Smooth muscle cell (in vitro differentiated cells): ENCODE data around the gene TINCR. TPM values are rescaled to one million over a fixed set of nuclear protein-coding genes. Genes with fewer than 3 reads are reported as not detected.
"Not testable (repeated sequence)": the region's sequence is repeated elsewhere in the genome, so short reads cannot be mapped to it uniquely, and the experiment has no call there.

ENCODE experiments used
- DNase-seq: peaks from one replicate; lab custom pipeline; 2025; ENCODE audit not compliant: unreplicated experiment; lab: John Stamatoyannopoulos, UW
- H2AFZ ChIP-seq: fragments of 200-600 bp; sonication (generic); 2 replicates; pipeline ENCODE4 v1.6.0; 2016; ENCODE audit warnings: antibody characterized with exemption, low read depth, mild to moderate bottlenecking
- H3F3A ChIP-seq: fragments of 200-600 bp; sonication (generic); 2 replicates; pipeline ENCODE4 v1.6.0; 2017; ENCODE audit warnings: antibody characterized with exemption, low read depth
- H3K27ac ChIP-seq: fragments of 200-600 bp; sonication (generic); 2 replicates; pipeline ENCODE4 v1.5.1; 2016; ENCODE audit warnings: low read depth, mild to moderate bottlenecking
- H3K27me3 ChIP-seq: fragments of 200-600 bp; sonication (generic); 2 replicates; pipeline ENCODE4 v1.6.1; 2016; ENCODE audit warnings: low read depth, mild to moderate bottlenecking
- H3K36me3 ChIP-seq: fragments of 200-600 bp; sonication (generic); 2 replicates; pipeline ENCODE4 v1.5.1; 2016; ENCODE audit warnings: low read depth
- H3K4me1 ChIP-seq: fragments of 200-600 bp; sonication (generic); 2 replicates; pipeline ENCODE4 v1.5.1; 2016; ENCODE audit warnings: low read depth
- H3K4me2 ChIP-seq: fragments of 200-600 bp; sonication (generic); 2 replicates; pipeline ENCODE4 v1.6.0; 2016; ENCODE audit warnings: mild to moderate bottlenecking
- H3K4me3 ChIP-seq: fragments of 200-600 bp; sonication (generic); 2 replicates; pipeline ENCODE4 v1.5.1; 2016; ENCODE audit warnings: mild to moderate bottlenecking
- H3K79me2 ChIP-seq: fragments of 200-600 bp; sonication (generic); 2 replicates; pipeline ENCODE4 v1.6.0; 2016; ENCODE audit warnings: low read depth, mild to moderate bottlenecking
- H3K9ac ChIP-seq: fragments of 200-600 bp; sonication (generic); 2 replicates; pipeline ENCODE4 v1.6.0; 2016; ENCODE audit warnings: low read depth
- H3K9me3 ChIP-seq: fragments of 200-600 bp; sonication (generic); replicated peaks from 2 replicates; pipeline ENCODE4 v1.5.1; 2016; ENCODE audit warnings: low read depth
- H4K20me1 ChIP-seq: fragments of 200-600 bp; sonication (generic); 2 replicates; pipeline ENCODE4 v1.6.0; 2016; ENCODE audit warnings: low read depth
- CTCF ChIP-seq: fragments of 200-600 bp; sonication (generic); IDR thresholded peaks from 2 replicates; pipeline ENCODE4 v1.5.1; 2017; ENCODE audit warnings: borderline replicate concordance, mild to moderate bottlenecking, antibody characterized with exemption; ENCODE audit not compliant: insufficient read depth, poor library complexity, severe bottlenecking
- WGBS: methylation state at CpG from one replicate; pipeline ENCODE4 v1.1.7; 2016; ENCODE audit warnings: low lambda C conversion rate; 5-methylcytosine and 5-hydroxymethylcytosine counted together
- polyA plus RNA-seq: library from polyadenylated mRNA; unstranded; fragments of >200 nt; fragmentation: Nextera tagmentation; extraction: Ambion mirVana; gene quantifications from 2 replicates; pipeline ENCODE4 v1.2.1, GENCODE V29; 2016
- total RNA-seq: library from RNA; depleted of rRNA; stranded (reverse); fragments of >200 nt; gene quantifications from 2 replicates; pipeline ENCODE4 v1.2.3, GENCODE V29; 2014

Gene TINCR
- total and polyA plus RNA-seq, 2 experiments from 2014 or later = 2.2 to 2.9 TPM

DNA sequence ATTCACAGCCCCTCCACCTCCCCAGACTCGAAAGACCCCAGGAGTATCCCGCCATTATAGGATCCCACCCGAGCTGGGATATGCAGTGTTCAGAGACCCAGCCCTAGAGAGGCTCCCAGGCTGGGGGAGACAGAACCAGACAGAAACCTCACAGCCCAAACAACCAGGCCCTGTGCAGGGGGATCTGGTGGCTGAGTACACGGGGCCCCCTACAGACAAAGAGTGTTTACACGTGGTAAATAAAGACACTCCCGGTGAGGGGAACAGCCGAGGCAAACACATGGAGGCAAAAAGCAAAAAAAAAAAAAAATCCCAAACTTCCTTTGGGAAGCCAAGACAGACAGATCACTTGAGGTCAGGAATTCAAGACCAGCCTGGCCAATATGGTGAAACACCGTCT is 25.1 kb downstream of the TINCR start:
- no peak for TF ChIP-seq CTCF
- WGBS = 56% methylated on average over 8 of the region's 8 CpGs
- H3K27ac ChIP-seq = no peak overlapping the region
- H3F3A ChIP-seq = no peaks in the 10 kb centered on the region
- DNase-seq = no peak
- H3K9me3 ChIP-seq = no peaks in the 10 kb centered on the region
- H2AFZ ChIP-seq = no peak overlapping the region
- H3K36me3 ChIP-seq = no peaks in the 10 kb centered on the region
- H3K4me2 ChIP-seq = no peak overlapping the region
- no peaks in the 10 kb centered on the region for H3K4me1 ChIP-seq
- H4K20me1 ChIP-seq = no peaks in the 10 kb centered on the region
- H3K27me3 ChIP-seq = no peaks in the 10 kb centered on the region
- no peak overlapping the region for H3K9ac ChIP-seq
- no peak overlapping the region for H3K4me3 ChIP-seq
- no peaks in the 10 kb centered on the region for H3K79me2 ChIP-seq

DNA sequence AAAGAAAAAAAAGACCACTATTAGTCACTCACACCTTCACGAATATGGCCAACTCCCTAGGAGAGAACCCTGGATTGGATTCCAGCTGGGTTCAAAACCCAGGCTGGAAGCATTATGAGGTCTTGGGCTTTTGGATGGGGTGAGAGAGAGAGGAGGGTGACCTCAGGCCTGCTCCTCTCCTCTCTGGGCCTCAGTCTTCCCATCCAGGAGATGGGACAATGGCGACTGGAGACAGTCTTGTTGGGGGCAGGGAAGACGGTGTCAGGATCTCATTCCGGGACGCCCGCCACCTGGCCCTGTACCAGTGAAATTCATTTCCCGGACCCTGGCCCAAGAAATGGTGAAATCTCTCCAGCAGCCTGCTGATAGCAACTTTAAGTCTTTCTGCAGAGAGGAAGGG is 26.3 kb downstream of the TINCR start:
- 93% methylated on average over 7 of the region's 7 CpGs for WGBS
- H3K79me2 ChIP-seq = no peaks in the 10 kb centered on the region
- no peaks in the 10 kb centered on the region for H3K36me3 ChIP-seq

DNA sequence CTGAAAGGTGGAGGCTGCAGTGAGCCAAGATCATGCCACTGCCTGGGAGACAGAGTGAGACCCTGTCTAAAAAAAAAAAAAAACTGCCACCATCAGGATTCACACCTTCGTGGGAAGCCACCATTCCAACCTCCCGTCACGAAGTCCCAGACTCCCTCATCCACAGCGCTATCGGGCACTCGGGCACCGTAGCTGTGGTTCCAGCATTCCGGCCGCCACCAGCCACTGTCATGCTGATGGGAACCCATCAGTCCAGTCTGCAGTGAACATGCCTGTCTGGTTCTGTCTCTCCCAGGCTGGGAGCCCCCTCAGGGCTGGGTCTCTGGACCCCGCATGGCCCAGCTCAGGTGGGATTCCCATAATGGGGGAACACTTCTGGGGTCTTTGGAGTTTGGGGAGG is 27.5 kb downstream of the TINCR start:
- Histone ChIP-seq H4K20me1 (no peaks in the 10 kb centered on the region), H3K27me3 (no peaks in the 10 kb centered on the region), H2AFZ (no peak overlapping the region), H3K27ac (no peak overlapping the region), H3K4me1 (peaks cover 4% of the 10 kb centered on the region), H3K36me3 (no peaks in the 10 kb centered on the region), H3K4me2 (no peak overlapping the region), H3F3A (no peaks in the 10 kb centered on the region), H3K9ac (no peak overlapping the region), H3K9me3 (no peaks in the 10 kb centered on the region), H3K79me2 (no peaks in the 10 kb centered on the region), H3K4me3 (no peak overlapping the region)
- no peak for DNase-seq
- no peak for TF ChIP-seq CTCF
- WGBS = 92% methylated on average over 10 of the region's 10 CpGs

More for the DNA sequence above, 26.3 kb downstream of the TINCR start:
- Histone ChIP-seq H3K4me3 (no peak overlapping the region), H3K27me3 (no peaks in the 10 kb centered on the region), H3K27ac (no peak overlapping the region), H3F3A (no peaks in the 10 kb centered on the region), H4K20me1 (no peaks in the 10 kb centered on the region), H3K4me1 (peaks cover 4% of the 10 kb centered on the region), H3K9ac (no peak overlapping the region), H3K4me2 (no peak overlapping the region), H3K9me3 (no peaks in the 10 kb centered on the region), H2AFZ (no peak overlapping the region)
- no peak for DNase-seq
- no peak for TF ChIP-seq CTCF

DNA sequence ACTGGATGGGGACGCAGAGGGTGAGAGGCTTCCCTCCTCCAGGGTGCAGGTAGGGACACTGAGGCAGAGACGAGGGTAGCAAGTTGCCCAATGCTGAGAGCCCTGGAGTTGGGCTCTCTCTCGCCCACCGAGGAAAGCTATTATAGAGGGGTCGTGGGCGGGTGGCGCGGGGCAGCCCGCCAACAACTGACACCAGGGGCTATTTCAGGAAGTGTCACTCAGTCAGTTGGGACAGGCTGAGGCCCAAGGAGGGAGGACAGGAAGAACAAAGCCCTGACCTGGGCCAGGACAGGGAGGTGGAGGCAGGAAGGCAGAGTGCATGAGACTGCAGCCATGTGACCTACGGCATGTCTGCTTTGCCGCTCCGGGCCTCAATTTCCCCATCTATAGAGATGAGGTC is 29.9 kb downstream of the TINCR start:
- DNase-seq = no peak
- H3K27me3 ChIP-seq = no peaks in the 10 kb centered on the region
- whole genome bisulfite sequencing = 92% methylated on average over 12 of the region's 12 CpGs
- no peak overlapping the region for H2AFZ ChIP-seq
- peaks cover 4% of the 10 kb centered on the region for H3K4me1 ChIP-seq
- H3K4me3 ChIP-seq = no peak overlapping the region
- H3K9me3 ChIP-seq = no peaks in the 10 kb centered on the region
- H3K36me3 ChIP-seq = no peaks in the 10 kb centered on the region
- H4K20me1 ChIP-seq = no peaks in the 10 kb centered on the region
- no peak overlapping the region for H3K4me2 ChIP-seq
- H3K27ac ChIP-seq = peak overlapping the region; percentile 38
- no peaks in the 10 kb centered on the region for H3K79me2 ChIP-seq
- no peak overlapping the region for H3K9ac ChIP-seq
- H3F3A ChIP-seq = no peaks in the 10 kb centered on the region
- TF ChIP-seq CTCF = no peak

DNA sequence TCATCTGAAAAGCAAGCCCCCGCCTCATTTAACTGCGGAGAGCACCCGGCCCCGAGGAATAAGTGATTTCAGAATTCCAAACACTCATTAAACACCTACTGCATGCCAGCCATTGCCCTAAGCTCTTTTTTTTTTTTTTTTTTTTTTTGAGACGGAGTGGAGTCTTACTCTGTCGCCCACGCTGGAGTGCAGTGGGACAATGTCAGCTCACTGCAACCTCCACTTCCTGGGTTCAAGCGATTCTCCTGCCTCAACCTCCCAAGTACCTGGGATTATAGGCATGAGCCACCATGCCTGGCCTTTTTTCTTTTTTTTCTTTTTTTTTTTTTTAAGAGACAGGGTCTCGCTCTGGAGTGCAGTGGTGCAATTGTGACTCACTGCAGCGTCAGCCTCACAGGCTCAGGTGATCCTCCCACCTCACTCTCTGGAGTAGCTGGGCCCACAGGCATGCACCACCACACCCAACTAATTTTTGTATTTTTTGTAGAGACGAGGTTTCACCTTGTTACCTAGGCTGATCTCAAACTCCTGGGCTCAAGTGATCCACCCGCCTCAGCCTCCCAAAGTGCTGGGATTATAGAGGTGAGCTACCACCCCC is 30.7 kb downstream of the TINCR start:
- not testable (repeated sequence) for H3K9me3 ChIP-seq, H3K9ac ChIP-seq, H3K4me3 ChIP-seq, H3K36me3 ChIP-seq, H3F3A ChIP-seq, H4K20me1 ChIP-seq, H3K79me2 ChIP-seq, H2AFZ ChIP-seq, H3K4me1 ChIP-seq, DNase-seq, H3K27me3 ChIP-seq
- H3K4me2 ChIP-seq = peak overlapping the region; percentile 63
- 48% methylated on average over 12 of the region's 12 CpGs for WGBS
- H3K27ac ChIP-seq = peak overlapping the region; percentile 60
